ENCODE measurements around the gene TXNL4A.

TXNL4A gene

GRCh38 chr18:79949697-79950487 is 38.5 kb downstream of the TXNL4A start:
- DNase-seq (ENCODE audit: low read depth), result no peak

DNA sequence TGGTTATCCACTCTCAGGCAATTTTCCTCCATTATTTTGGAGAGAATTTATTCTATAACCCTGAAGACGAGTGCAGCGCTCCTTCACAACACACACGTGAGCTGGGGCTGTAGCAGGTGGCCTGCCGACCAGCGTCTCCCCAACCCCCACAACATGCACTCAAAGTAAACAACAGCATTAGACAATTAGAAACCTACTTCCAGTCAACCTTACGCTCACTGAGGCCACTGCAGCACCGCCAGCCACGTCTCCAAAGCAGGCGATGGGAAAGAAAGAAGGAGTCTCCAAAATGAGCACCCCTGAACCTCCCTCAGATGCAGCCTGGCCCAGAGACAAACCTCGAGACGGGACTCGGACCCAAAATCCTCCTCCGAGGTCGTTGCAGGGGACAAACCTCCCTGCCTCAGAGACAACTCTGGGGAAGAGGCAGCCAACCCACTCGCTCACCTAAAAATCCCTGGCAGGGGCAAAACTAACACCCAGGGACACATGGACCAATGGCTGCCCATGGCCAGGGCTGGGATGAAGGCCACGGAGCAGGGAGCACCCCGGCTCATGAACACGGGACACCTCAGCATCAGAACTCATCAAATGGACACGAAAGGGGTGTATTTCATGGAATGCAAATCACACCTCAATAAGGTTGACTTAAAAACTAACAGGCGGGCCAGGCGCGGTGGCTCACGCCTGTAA is 39.5 kb downstream of the TXNL4A start:
- no peak for DNase-seq (ENCODE audit: low read depth)

- no peak for DNase-seq (ENCODE audit: low read depth)
Observed at GRCh38 chr18:79947881-79948610, 40.3 kb downstream of the TXNL4A start.

DNA sequence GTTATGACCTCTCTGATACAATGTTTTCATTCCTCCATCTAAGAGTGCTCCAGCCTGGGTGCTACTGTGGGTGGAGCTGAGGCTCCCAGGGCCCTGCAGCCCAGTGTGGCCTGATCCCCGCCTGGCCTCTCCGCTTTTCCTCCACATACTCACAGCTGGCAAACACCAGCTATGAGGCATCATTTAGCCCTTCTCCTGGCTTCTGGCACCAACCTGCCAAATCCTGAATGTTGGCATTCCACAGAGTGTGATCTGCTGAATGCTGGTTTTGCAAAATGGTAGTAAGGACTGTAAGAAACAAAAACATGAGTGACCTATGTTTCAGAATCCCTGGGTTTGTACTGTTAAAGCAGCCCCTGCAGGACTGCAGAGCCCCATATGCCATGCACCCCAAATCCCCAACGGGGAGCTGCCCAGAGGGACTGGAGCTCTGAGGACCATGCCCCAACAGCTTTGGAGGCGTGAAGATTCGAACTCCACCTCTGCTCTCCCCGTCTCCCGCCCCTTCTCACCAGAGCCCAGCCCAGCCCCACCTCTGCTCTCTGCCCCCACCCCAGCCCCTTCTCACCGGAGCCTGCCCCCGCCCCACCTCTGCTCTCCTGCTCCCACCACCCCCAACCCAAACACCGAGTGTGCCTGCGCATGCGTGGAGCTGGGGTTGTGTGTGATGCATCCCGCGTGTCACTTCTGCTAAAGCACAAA is 41.2 kb downstream of the TXNL4A start:
- no peak for DNase-seq (ENCODE audit: low read depth)

DNA sequence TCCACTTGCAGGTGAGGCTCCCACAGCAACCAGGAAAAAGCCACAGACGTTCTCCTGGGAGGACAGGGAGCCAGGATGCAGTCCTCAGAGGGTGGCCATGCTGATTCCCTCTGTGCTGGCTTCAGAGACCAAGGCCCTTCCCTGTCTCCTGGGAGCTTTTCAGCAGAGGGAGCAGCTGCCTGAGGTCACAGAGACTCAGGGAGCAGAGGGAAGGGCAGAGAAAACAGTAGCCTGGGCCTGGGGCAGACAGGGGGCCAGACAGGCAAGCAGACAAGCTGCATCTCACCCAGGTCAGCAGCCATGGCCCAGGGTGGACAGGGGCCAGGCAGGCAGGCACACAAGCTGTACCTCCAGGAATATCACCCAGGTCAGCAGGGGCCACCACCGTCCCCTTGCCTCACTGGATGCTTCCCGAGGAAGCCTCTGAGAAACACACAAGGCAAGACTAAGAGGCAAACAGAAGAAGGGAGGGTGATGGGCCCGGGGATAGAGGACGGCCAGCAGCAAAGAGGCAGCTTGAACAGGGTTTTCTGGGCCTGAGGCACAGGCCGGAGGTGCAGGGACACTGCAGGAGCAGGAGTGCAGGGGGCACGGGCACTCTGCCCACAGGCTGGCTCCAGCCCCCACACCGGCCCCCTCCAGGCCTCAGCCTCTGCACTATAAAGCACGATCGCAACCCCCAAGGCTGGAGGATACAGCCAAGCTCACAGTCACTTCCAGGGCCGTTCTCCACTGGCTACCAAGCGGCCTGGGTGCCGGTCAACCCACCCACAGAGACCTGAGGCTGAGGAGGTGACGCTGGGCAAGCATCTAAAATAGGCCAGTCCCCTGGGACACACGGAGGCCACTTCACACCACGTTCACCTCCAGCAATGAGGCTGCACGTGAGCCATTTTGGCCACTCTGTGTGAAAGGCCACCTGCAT is 43.0 kb downstream of the TXNL4A start:
- no peak for DNase-seq (ENCODE audit: low read depth)

GRCh38 chr18:79944746-79945117 is 43.6 kb downstream of the TXNL4A start:
- no peak for DNase-seq (ENCODE audit: low read depth)

DNA sequence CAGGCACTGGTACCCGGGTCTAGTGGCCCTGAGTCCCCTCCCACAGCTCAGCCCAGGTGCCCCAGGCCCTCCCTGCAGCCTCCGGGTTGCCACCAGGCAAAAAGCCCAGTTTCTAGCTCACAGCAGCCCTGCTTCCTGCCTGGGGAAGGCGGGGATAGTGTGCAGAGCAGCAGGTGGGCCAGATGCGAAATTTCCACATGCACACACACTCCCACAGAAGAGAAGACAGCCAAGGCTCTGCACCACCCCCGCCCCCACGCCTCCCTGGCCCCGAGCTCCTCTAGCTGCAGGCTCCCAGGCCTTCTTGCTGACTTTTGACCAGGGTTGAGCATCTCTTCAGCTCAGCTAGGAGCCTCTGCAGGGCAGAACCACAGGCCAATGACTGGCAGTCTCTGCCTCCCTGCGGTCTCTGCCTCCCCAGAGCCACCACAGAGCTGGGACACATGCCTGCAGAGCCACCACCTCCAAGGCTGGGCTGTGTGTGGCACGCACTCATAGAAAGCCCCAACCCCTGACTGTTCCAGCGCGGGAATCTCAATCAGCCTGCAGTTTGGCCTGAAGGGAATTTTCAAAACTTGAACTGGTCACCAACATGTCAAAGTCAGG is 44.1 kb downstream of the TXNL4A start:
- peak; percentile 29 for DNase-seq (ENCODE audit: low read depth)

DNA sequence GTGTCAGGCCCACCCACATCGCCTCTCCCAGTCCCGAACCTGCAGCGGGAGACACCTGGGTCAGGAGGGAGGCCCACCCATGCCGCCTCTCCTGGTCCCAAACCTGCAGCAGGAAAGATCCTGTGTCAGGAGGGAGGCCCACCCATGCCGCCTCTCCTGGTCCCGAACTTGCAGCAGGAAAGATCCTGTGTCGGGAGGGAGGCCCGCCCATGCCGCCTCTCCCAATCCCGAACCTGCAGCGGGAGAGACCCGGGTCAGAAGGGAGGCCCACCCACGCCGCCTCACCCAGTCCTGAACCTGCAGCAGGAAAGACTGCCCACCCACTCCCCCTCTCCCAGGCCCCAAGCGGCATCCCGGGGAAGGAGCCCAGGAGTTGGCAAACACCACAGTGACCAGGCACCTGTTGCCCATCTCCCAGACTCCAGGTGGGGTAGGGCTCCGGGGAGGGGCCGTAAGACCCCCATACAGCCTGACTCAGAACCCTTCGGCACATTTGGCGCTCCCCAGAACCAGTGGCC is 44.7 kb downstream of the TXNL4A start:
- no peak for DNase-seq (ENCODE audit: low read depth)

DNA sequence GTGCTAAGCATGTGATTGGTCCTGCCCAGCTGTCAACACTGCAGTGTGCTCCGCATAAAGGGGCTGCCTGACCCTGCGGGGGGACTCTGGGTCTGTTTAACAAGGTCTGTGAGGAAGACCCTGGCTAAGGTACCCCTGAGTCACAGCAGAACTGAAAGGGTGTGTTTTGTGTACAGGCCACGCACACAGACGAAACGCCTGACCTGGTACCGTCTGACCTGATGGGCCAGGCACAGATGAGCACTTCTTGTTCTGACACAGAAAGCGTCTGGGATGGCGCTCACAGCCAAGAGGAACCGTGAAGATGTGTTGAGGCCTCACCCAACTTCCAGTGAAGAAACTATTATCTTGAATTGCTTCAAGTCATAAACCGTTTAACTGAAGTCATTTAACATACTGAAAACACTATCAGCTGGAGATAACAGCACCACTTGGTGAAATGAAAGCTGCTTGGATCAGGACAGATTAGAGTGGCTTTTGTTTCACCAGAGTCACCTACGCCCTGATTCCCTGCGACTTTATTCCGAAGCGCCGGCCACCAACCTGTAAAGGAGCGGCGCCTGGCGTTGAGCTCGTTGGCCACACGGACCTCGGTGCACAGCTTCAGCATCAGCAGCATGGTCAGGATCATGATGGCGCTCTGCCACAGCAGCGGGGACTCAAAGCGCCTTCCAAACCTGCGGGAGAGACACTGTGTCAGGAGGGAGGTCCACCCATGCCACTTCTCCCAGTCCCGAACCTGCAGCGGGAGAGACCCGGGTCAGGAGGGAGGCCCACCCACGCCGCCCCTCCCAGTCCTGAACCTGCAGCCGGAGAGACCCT is 45.4 kb downstream of the TXNL4A start:
- no peak for DNase-seq (ENCODE audit: low read depth)

- no peak for DNase-seq (ENCODE audit: low read depth)
Observed at GRCh38 chr18:79942211-79942610, 46.2 kb downstream of the TXNL4A start.

GRCh38 chr18:79941473-79942119 is 46.8 kb downstream of the TXNL4A start:
- no peak for DNase-seq (ENCODE audit: low read depth)

DNA sequence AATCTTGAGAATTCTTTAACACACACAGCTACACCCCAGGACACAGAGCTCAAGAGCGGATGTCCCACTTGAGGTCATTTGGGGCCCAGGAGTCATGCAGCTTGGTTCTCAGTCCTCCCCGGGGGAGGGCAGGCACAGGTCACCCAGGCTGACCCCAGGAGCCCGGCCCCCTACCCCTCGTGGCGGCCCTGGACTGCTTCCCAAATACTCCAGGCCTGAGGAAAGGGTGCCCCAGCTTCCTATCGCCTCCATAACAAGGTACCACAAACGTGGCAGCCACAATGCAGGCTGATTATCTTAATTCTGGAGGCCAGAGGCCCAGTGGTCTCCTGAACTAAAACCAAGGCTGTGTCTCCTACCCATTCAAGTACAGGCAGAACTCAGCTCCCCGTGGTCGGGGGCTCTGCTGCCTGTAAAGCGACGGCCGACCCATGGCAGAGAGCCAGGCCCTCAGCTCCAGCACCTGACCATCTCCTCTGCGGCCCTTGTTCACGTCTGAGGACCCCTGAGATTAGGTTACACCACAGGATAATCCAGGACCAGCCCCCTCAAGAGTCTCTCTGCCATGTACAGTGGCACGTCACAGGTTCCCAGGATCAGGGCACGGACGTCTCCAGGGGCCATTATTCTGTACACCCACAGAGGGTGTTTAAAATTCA is 47.4 kb downstream of the TXNL4A start:
- no peak for DNase-seq (ENCODE audit: low read depth)

- no peak for DNase-seq (ENCODE audit: low read depth)
Observed at GRCh38 chr18:79940126-79940813, 48.1 kb downstream of the TXNL4A start.

DNA sequence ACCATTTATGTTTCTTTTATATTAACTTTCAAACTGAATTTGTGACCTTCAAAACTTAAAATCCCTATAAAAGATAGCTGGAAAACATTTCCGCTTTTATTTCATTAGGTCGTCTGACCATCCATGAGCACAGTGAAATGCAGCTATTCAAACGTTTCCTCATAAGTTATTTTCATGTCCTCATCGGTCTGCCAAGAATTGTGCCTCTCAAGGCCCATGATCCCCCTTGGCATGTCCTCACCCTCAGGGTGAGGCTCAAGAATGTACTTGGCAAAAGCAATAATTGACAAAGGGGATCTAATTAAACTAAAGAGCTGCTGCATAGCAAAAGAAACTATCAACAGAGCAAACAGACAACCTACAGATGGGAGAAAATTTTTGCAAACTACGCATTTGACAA is 49.3 kb downstream of the TXNL4A start:
- DNase-seq (ENCODE audit: low read depth), result no peak

DNA sequence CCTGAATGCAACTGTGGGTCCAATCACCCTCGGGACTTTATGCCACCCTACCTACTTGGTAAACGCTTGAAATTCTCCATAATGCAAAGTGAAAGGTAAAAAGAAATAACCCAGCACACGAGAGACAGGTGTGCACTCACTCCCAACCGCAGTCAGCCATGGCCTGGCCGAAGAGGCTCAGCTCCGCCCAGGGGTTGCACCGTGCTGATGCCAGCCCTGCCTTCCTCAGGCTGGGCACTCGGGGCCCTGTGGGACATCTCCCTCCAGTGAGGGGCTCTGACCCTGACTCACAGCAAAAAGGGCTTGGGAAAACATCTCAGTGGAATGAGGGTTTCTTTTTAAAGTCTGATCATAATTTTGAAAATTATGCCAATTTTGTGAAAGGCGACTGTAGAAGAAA is 50.2 kb downstream of the TXNL4A start:
- no peak for DNase-seq (ENCODE audit: low read depth)

- no peak for DNase-seq (ENCODE audit: low read depth)
Observed at GRCh38 chr18:79937103-79937860, 51.1 kb downstream of the TXNL4A start.

DNA sequence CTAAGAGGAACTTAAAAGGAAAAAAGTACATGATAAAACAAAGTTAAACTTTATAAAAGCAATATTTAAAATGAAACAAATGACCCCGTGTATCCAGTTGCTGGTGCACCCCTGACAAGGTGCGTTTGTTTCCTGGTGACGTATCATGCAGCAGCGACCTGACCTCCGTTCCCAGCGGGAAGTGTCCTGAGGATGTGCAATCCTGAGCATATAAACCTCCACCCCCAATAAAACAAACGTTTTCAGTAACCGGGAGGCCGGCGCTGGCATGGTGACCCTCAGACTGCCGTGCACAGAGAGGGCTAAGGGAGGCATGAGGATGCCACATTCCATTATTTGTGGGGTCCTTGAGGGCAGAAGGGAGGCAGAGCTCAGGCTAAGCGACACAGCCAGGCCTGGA is 51.7 kb downstream of the TXNL4A start:
- DNase-seq (ENCODE audit: low read depth), result no peak

Measured in amniotic epithelial cell (primary cell).